Thyroid gland (tissue), 4 donors: ENCODE results near the gene HNRNPF.

Experiments
- CTCF ChIP-seq, 6 experiments: fragments of 200-600 bp in 3 of 6; fragments of 450-650 bp in 3 of 6; sonication (generic) in 3 of 6; IDR thresholded peaks; one replicate each; pipeline ENCODE4 v1.5.1; 2016 to 2019; ENCODE audit warnings: antibody characterized with exemption in 6 of 6, mild to moderate bottlenecking in 2 of 6, inconsistent platforms in 1 of 6, moderate library complexity in 1 of 6
- POLR2A ChIP-seq, 2 donors: fragments of 450-650 bp; IDR thresholded peaks; one replicate each; pipeline ENCODE4 v1.6.1; 2017; ENCODE audit warnings: antibody characterized with exemption in 2 of 2, mild to moderate bottlenecking in 2 of 2, moderate library complexity in 1 of 2

GRCh38 chr10:43387678-43388032, 21.3 kb downstream of the HNRNPF start:
- TF ChIP-seq CTCF (IDR thresholded peaks at IDR 0.05) (no peak), POLR2A (IDR thresholded peaks at IDR 0.05) (no peak)
